Hepatocyte (in vitro differentiated cells): Measurements from ENCODE around the gene GALNT8. TPM values are rescaled to one million over a fixed set of nuclear protein-coding genes. Genes with fewer than 3 reads are reported as not detected.
"Not testable (repeated sequence)": the region's sequence is repeated elsewhere in the genome, so short reads cannot be mapped to it uniquely, and the experiment has no call there.

Experiments
- DNase-seq: peaks from one replicate; pipeline ENCODE4 v3.0.0-alpha.2; 2016; ENCODE audit warnings: low spot score
- H2AFZ ChIP-seq: fragments of 200-600 bp; sonication (generic); 2 replicates; pipeline ENCODE4 v1.6.0; 2016; ENCODE audit warnings: antibody characterized with exemption, mild to moderate bottlenecking
- H3K27ac ChIP-seq: fragments of 200-600 bp; sonication (generic); 2 replicates; pipeline ENCODE4 v1.5.1; 2016; ENCODE audit warnings: mild to moderate bottlenecking
- H3K27me3 ChIP-seq: fragments of 200-600 bp; sonication (generic); 2 replicates; pipeline ENCODE4 v1.6.1; 2016
- H3K36me3 ChIP-seq: fragments of 200-600 bp; sonication (generic); replicated peaks from 2 replicates; pipeline ENCODE4 v1.5.1; 2016; ENCODE audit warnings: low read depth; ENCODE audit not compliant: insufficient read depth
- H3K4me1 ChIP-seq: fragments of 200-600 bp; sonication (generic); 2 replicates; pipeline ENCODE4 v1.5.1; 2016; ENCODE audit warnings: mild to moderate bottlenecking, moderate library complexity; ENCODE audit not compliant: insufficient read depth
- H3K4me2 ChIP-seq: fragments of 200-600 bp; sonication (generic); 2 replicates; pipeline ENCODE4 v1.6.0; 2016
- H3K4me3 ChIP-seq: fragments of 200-600 bp; sonication (generic); 2 replicates; pipeline ENCODE4 v1.5.1; 2016; ENCODE audit warnings: mild to moderate bottlenecking
- H3K79me2 ChIP-seq: fragments of 200-600 bp; sonication (generic); 2 replicates; pipeline ENCODE4 v1.6.0; 2017; ENCODE audit warnings: mild to moderate bottlenecking
- H3K9me2 ChIP-seq: fragments of 200-600 bp; sonication (generic); replicated peaks from 2 replicates; pipeline ENCODE4 v1.6.0; 2017; ENCODE audit warnings: mild to moderate bottlenecking; ENCODE audit not compliant: insufficient read depth
- H3K9me3 ChIP-seq: fragments of 200-600 bp; sonication (generic); 2 replicates; pipeline ENCODE4 v1.5.1; 2016; ENCODE audit warnings: low read depth, mild to moderate bottlenecking
- H4K20me1 ChIP-seq: fragments of 200-600 bp; sonication (generic); 2 replicates; pipeline ENCODE4 v1.6.0; 2016; ENCODE audit warnings: mild to moderate bottlenecking; ENCODE audit not compliant: insufficient read depth, poor library complexity, severe bottlenecking
- EZH2 ChIP-seq: fragments of 200-600 bp; sonication (generic); IDR thresholded peaks from 2 replicates; pipeline ENCODE4 v1.6.1; 2016; ENCODE audit warnings: antibody characterized with exemption, mild to moderate bottlenecking, borderline replicate concordance
- EZH2phosphoT487 ChIP-seq: fragments of 200-600 bp; sonication (generic); IDR thresholded peaks from one replicate; pipeline ENCODE4 v1.6.1; 2018; ENCODE audit warnings: antibody characterized with exemption, mild to moderate bottlenecking, low read depth, moderate library complexity; ENCODE audit not compliant: unreplicated experiment, severe bottlenecking
- WGBS: methylation state at CpG from one replicate; pipeline ENCODE4 v1.1.6; 2016; ENCODE audit warnings: low lambda C conversion rate; ENCODE audit errors: missing lambda C conversion rate; 5-methylcytosine and 5-hydroxymethylcytosine counted together
- polyA plus RNA-seq: library from polyadenylated mRNA; unstranded; fragments of >200 nt; fragmentation: Nextera tagmentation; extraction: Ambion mirVana; gene quantifications from 2 replicates; pipeline ENCODE4 v1.2.1, GENCODE V29; 2016
- total RNA-seq: library from RNA; depleted of rRNA; stranded (reverse); fragments of >200 nt; gene quantifications from 2 replicates; pipeline ENCODE4 v1.2.3, GENCODE V29; 2014
- TF ChIP-seq, protein P1 (sequence below): fragments of 200-600 bp; sonication (generic); IDR thresholded peaks from 2 replicates; pipeline ENCODE4 v1.5.1; 2016; ENCODE audit warnings: antibody characterized with exemption, mild to moderate bottlenecking; ENCODE audit not compliant: poor library complexity

The GALNT8 gene
- total and polyA plus RNA-seq, 2 experiments from 2014 or later = 1.0 to 2.5 TPM

- Histone ChIP-seq H3K4me2 (no peak overlapping the region), H3K9me2 (no peaks in the 10 kb centered on the region), H3K4me1 (no peaks in the 10 kb centered on the region), H3K9me3 (no peaks in the 10 kb centered on the region), H3K36me3 (no peaks in the 10 kb centered on the region), H3K4me3 (no peak overlapping the region), H3K27me3 (no peaks in the 10 kb centered on the region), H4K20me1 (no peaks in the 10 kb centered on the region), H3K27ac (no peak overlapping the region), H3K79me2 (no peaks in the 10 kb centered on the region), H2AFZ (no peak overlapping the region)
- no peak for DNase-seq
- TF ChIP-seq EZH2 (no peak), EZH2phosphoT487 (no peak)
- TF ChIP-seq, protein P1, sequence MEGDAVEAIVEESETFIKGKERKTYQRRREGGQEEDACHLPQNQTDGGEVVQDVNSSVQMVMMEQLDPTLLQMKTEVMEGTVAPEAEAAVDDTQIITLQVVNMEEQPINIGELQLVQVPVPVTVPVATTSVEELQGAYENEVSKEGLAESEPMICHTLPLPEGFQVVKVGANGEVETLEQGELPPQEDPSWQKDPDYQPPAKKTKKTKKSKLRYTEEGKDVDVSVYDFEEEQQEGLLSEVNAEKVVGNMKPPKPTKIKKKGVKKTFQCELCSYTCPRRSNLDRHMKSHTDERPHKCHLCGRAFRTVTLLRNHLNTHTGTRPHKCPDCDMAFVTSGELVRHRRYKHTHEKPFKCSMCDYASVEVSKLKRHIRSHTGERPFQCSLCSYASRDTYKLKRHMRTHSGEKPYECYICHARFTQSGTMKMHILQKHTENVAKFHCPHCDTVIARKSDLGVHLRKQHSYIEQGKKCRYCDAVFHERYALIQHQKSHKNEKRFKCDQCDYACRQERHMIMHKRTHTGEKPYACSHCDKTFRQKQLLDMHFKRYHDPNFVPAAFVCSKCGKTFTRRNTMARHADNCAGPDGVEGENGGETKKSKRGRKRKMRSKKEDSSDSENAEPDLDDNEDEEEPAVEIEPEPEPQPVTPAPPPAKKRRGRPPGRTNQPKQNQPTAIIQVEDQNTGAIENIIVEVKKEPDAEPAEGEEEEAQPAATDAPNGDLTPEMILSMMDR = no peak
These were observed 24.5 kb downstream of the GALNT8 start for GRCh38 chr12:4744709-4745108.

GRCh38 chr12:4745249-4745648 lies 25.0 kb downstream of the GALNT8 start:
- no peak overlapping the region for H3K4me2 ChIP-seq
- WGBS = 95% methylated on average over 6 of the region's 6 CpGs
- no peaks in the 10 kb centered on the region for H3K79me2 ChIP-seq
- no peaks in the 10 kb centered on the region for H3K9me3 ChIP-seq
- no peaks in the 10 kb centered on the region for H4K20me1 ChIP-seq
- no peak for TF ChIP-seq EZH2phosphoT487
- H3K27ac ChIP-seq = no peak overlapping the region
- H3K27me3 ChIP-seq = no peaks in the 10 kb centered on the region
- no peak overlapping the region for H2AFZ ChIP-seq
- no peaks in the 10 kb centered on the region for H3K36me3 ChIP-seq
- H3K4me3 ChIP-seq = no peak overlapping the region
- DNase-seq = no peak
- H3K9me2 ChIP-seq = no peaks in the 10 kb centered on the region
- no peaks in the 10 kb centered on the region for H3K4me1 ChIP-seq

DNA sequence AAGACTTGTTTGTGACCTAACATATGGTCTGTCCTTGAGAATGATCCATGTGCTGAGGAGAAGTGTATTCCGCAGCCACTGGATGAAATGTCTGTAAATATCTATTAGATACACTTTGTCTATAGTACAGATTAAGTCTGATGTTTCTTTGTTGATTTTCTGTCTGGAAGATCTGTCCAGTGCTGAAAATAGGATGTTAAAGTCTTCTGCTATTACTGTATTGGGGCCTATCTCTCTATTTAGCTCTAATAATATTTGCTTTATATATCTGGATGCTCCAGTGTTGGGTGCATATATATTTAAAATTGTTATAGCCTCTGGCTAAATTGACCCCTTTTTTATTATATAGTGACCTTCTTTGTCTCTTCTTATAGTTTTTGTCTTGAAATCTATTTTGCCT lies 31.5 kb downstream of the GALNT8 start:
- H3K27me3 ChIP-seq, H3K79me2 ChIP-seq, H3K4me3 ChIP-seq, H3K9me3 ChIP-seq, H3K9me2 ChIP-seq, H3K4me1 ChIP-seq, H2AFZ ChIP-seq, H3K36me3 ChIP-seq, H4K20me1 ChIP-seq, H3K27ac ChIP-seq, DNase-seq, H3K4me2 ChIP-seq: not testable (repeated sequence)
- WGBS = 89% methylated on average over 1 of the region's 1 CpG

- no peak for DNase-seq
- H3K27ac ChIP-seq = no peak overlapping the region
- H2AFZ ChIP-seq = no peak overlapping the region
- no peak overlapping the region for H3K4me2 ChIP-seq
- WGBS = 93% methylated on average over 7 of the region's 7 CpGs
- no peaks in the 10 kb centered on the region for H3K36me3 ChIP-seq
- H3K9me3 ChIP-seq = no peaks in the 10 kb centered on the region
- no peaks in the 10 kb centered on the region for H3K4me1 ChIP-seq
- peaks cover 7% of the 10 kb centered on the region for H3K27me3 ChIP-seq
- H3K79me2 ChIP-seq = no peaks in the 10 kb centered on the region
- TF ChIP-seq EZH2phosphoT487 = no peak
- TF ChIP-seq, protein P1 = no peak
- no peaks in the 10 kb centered on the region for H3K9me2 ChIP-seq
- H3K4me3 ChIP-seq = no peak overlapping the region
- H4K20me1 ChIP-seq = no peaks in the 10 kb centered on the region
These were observed 42.6 kb downstream of the GALNT8 start for GRCh38 chr12:4762773-4763172.

GRCh38 chr12:4763549-4763948 lies 43.3 kb downstream of the GALNT8 start:
- Histone ChIP-seq H3K36me3 (no peaks in the 10 kb centered on the region), H3K27me3 (peaks cover 7% of the 10 kb centered on the region), H3K4me3 (no peak overlapping the region), H4K20me1 (no peaks in the 10 kb centered on the region), H2AFZ (no peak overlapping the region), H3K9me2 (no peaks in the 10 kb centered on the region), H3K4me2 (no peak overlapping the region), H3K4me1 (no peaks in the 10 kb centered on the region), H3K27ac (no peak overlapping the region), H3K9me3 (no peaks in the 10 kb centered on the region), H3K79me2 (no peaks in the 10 kb centered on the region)
- peak; percentile 40 for DNase-seq
- 24% methylated on average over 17 of the region's 18 CpGs for WGBS
- TF ChIP-seq EZH2phosphoT487 = no peak
- TF ChIP-seq, protein P1 = peak; percentile 23
- no peak for TF ChIP-seq EZH2
